DND-41 (cell line): ENCODE measurements around the gene PARVA.

Experiments used
- ATAC-seq: fragments of 200-7000 bp; cut with Tn5 transposase; 3 replicates; pipeline ENCODE4 v1.9.1; 2021; ENCODE audit warnings: low read depth; ENCODE audit not compliant: insufficient read depth
- DNase-seq: peaks from one replicate; pipeline ENCODE4 v3.0.0-alpha.2; 2020
- H2AFZ ChIP-seq: 2 replicates; pipeline ENCODE4 v1.6.0; 2012; ENCODE audit warnings: low read depth, low read length
- H3K27ac ChIP-seq: 2 replicates; pipeline ENCODE4 v1.5.1; 2012; ENCODE audit warnings: low read length, inconsistent platforms
- H3K27me3 ChIP-seq: fragments of 200-600 bp; sonication (generic); 2 replicates; pipeline ENCODE4 v1.6.0; 2012; ENCODE audit warnings: low read length, mild to moderate bottlenecking, inconsistent platforms; ENCODE audit not compliant: insufficient read depth, poor library complexity
- H3K36me3 ChIP-seq: 2 replicates; pipeline ENCODE4 v1.5.1; 2012; ENCODE audit warnings: low read length, inconsistent platforms; ENCODE audit not compliant: insufficient read depth
- H3K4me1 ChIP-seq: 2 replicates; pipeline ENCODE4 v1.5.1; 2012; ENCODE audit warnings: mild to moderate bottlenecking, low read length; ENCODE audit not compliant: insufficient read depth
- H3K4me2 ChIP-seq: 2 replicates; pipeline ENCODE4 v1.6.0; 2012; ENCODE audit warnings: mild to moderate bottlenecking, moderate library complexity, low read length, inconsistent platforms; ENCODE audit not compliant: insufficient read depth
- H3K4me3 ChIP-seq, 2 experiments: fragments of 200-600 bp in 1 of 2; shearing (Covaris generic) in 1 of 2; 2 replicates each; pipeline ENCODE4 v1.5.1; 2012 to 2016; ENCODE audit warnings: inconsistent platforms in 2 of 2, low read length in 2 of 2, mild to moderate bottlenecking in 2 of 2, low read depth in 1 of 2, moderate library complexity in 1 of 2
- H3K79me2 ChIP-seq: 2 replicates; pipeline ENCODE4 v1.6.0; 2012; ENCODE audit warnings: low read length, inconsistent platforms; ENCODE audit not compliant: insufficient read depth
- H3K9ac ChIP-seq: 2 replicates; pipeline ENCODE4 v1.6.0; 2012; ENCODE audit warnings: low read depth, mild to moderate bottlenecking, inconsistent platforms, low read length, moderate library complexity
- H3K9me3 ChIP-seq: 2 replicates; pipeline ENCODE4 v1.5.1; 2012; ENCODE audit warnings: low read length, moderate library complexity, mild to moderate bottlenecking, inconsistent platforms; ENCODE audit not compliant: insufficient read depth, severe bottlenecking
- H4K20me1 ChIP-seq: 2 replicates; pipeline ENCODE4 v1.6.0; 2012; ENCODE audit warnings: low read length; ENCODE audit not compliant: insufficient read depth
- CTCF ChIP-seq: IDR thresholded peaks from 2 replicates; pipeline ENCODE4 v1.5.1; 2012; ENCODE audit warnings: borderline replicate concordance, low read length, moderate library complexity, mild to moderate bottlenecking; ENCODE audit not compliant: poor library complexity, severe bottlenecking; ENCODE audit errors: extremely low read depth
- EZH2 ChIP-seq: IDR thresholded peaks from 3 replicates; pipeline ENCODE4 v1.6.1; 2012; ENCODE audit warnings: borderline replicate concordance, low read depth, mild to moderate bottlenecking, moderate library complexity, low read length, inconsistent platforms; ENCODE audit not compliant: severe bottlenecking

The PARVA gene

GRCh38 chr11:12474871-12475270 is 97.5 kb downstream of the PARVA start:
- no peak overlapping the region for H3K4me3 ChIP-seq
- H3K9me3 ChIP-seq = no peaks in the 10 kb centered on the region
- TF ChIP-seq EZH2 = no peak
- TF ChIP-seq CTCF = no peak
- no peak for DNase-seq
- peaks cover 17% of the 10 kb centered on the region for H3K27me3 ChIP-seq
- H2AFZ ChIP-seq = no peak overlapping the region
- no peak for ATAC-seq
- H3K4me2 ChIP-seq = no peak overlapping the region
- H3K9ac ChIP-seq = no peak overlapping the region
- H3K27ac ChIP-seq = no peak overlapping the region
- H4K20me1 ChIP-seq = no peaks in the 10 kb centered on the region
- no peaks in the 10 kb centered on the region for H3K79me2 ChIP-seq
- no peaks in the 10 kb centered on the region for H3K4me1 ChIP-seq
- H3K36me3 ChIP-seq = no peaks in the 10 kb centered on the region

GRCh38 chr11:12478743-12479142 is 101.4 kb downstream of the PARVA start:
- Histone ChIP-seq H3K36me3 (no peaks in the 10 kb centered on the region), H3K4me2 (no peak overlapping the region)

GRCh38 chr11:12480401-12480800 is 103.0 kb downstream of the PARVA start:
- H3K79me2 ChIP-seq = no peaks in the 10 kb centered on the region
- no peaks in the 10 kb centered on the region for H4K20me1 ChIP-seq
- DNase-seq (no peak), ATAC-seq (no peak)
- no peaks in the 10 kb centered on the region for H3K36me3 ChIP-seq
- H3K4me2 ChIP-seq = no peak overlapping the region
- no peak overlapping the region for H3K27ac ChIP-seq
- H3K9me3 ChIP-seq = no peaks in the 10 kb centered on the region
- no peaks in the 10 kb centered on the region for H3K4me1 ChIP-seq
- no peak overlapping the region for H2AFZ ChIP-seq
- TF ChIP-seq CTCF (no peak), EZH2 (no peak)
- H3K9ac ChIP-seq = no peak overlapping the region
- peaks cover 16% of the 10 kb centered on the region for H3K27me3 ChIP-seq
- no peak overlapping the region for H3K4me3 ChIP-seq

More at GRCh38 chr11:12478743-12479142, 101.4 kb downstream of the PARVA start:
- no peak overlapping the region for H3K9ac ChIP-seq
- H3K79me2 ChIP-seq = no peaks in the 10 kb centered on the region
- H3K27ac ChIP-seq = no peak overlapping the region
- peaks cover 16% of the 10 kb centered on the region for H3K27me3 ChIP-seq
- H4K20me1 ChIP-seq = no peaks in the 10 kb centered on the region
- H3K4me1 ChIP-seq = no peaks in the 10 kb centered on the region
- no peak overlapping the region for H2AFZ ChIP-seq
- no peak overlapping the region for H3K4me3 ChIP-seq
- H3K9me3 ChIP-seq = no peaks in the 10 kb centered on the region
- ATAC-seq (no peak), DNase-seq (no peak)
- no peak for TF ChIP-seq EZH2
- TF ChIP-seq CTCF = no peak

- Histone ChIP-seq H3K4me3 (no peak overlapping the region), H3K9me3 (no peaks in the 10 kb centered on the region), H3K36me3 (no peaks in the 10 kb centered on the region), H3K27ac (no peak overlapping the region), H2AFZ (no peak overlapping the region), H3K9ac (no peak overlapping the region), H3K4me2 (no peak overlapping the region), H4K20me1 (no peaks in the 10 kb centered on the region), H3K27me3 (peaks cover 18% of the 10 kb centered on the region), H3K79me2 (no peaks in the 10 kb centered on the region), H3K4me1 (no peaks in the 10 kb centered on the region)
- TF ChIP-seq CTCF = no peak
- no peak for TF ChIP-seq EZH2
- DNase-seq = no peak
- no peak for ATAC-seq
Measured at GRCh38 chr11:12482839-12483238, 105.5 kb downstream of the PARVA start.
